HFF-Myc (cell line): ENCODE results near the gene CTNNAL1.
"Not testable (repeated sequence)": the region's sequence is repeated elsewhere in the genome, so short reads cannot be mapped to it uniquely, and the experiment has no call there.

Experiments
- DNase-seq: peaks from one replicate; pipeline ENCODE4 v3.0.0-alpha.2; 2011; ENCODE audit warnings: low read depth; ENCODE audit errors: extremely low read depth
- H3K4me3 ChIP-seq: replicated peaks from 2 replicates; pipeline ENCODE4 v1.5.1; 2011; ENCODE audit warnings: low read depth, mild to moderate bottlenecking, control low read depth, low read length
- CTCF ChIP-seq: IDR thresholded peaks from 2 replicates; pipeline ENCODE4 v1.5.1; 2012; ENCODE audit warnings: mild to moderate bottlenecking, low read depth, low read length, control low read depth; ENCODE audit errors: missing control alignments

Gene CTNNAL1

GRCh38 chr9:108921200-108921599 is 92.1 kb downstream of the CTNNAL1 start:
- no peak for DNase-seq
- TF ChIP-seq CTCF, result no peak
- no peak overlapping the region for H3K4me3 ChIP-seq

GRCh38 chr9:108920401-108920800 is 92.9 kb downstream of the CTNNAL1 start:
- DNase-seq, H3K4me3 ChIP-seq: not testable (repeated sequence)

- DNase-seq, result no peak
- no peak for TF ChIP-seq CTCF
- no peak overlapping the region for H3K4me3 ChIP-seq
Observed at GRCh38 chr9:108919517-108919916, 93.8 kb downstream of the CTNNAL1 start.

GRCh38 chr9:108913391-108913790 is 99.9 kb downstream of the CTNNAL1 start:
- DNase-seq, result no peak
- no peak for TF ChIP-seq CTCF

GRCh38 chr9:108911820-108912219 is 101.5 kb downstream of the CTNNAL1 start:
- no peak overlapping the region for H3K4me3 ChIP-seq
- no peak for DNase-seq
- no peak for TF ChIP-seq CTCF

More at GRCh38 chr9:108913391-108913790, 99.9 kb downstream of the CTNNAL1 start:
- no peak overlapping the region for H3K4me3 ChIP-seq

GRCh38 chr9:108910914-108911313 is 102.4 kb downstream of the CTNNAL1 start:
- H3K4me3 ChIP-seq, result no peak overlapping the region
- no peak for TF ChIP-seq CTCF
- no peak for DNase-seq

GRCh38 chr9:108910402-108910801 is 102.9 kb downstream of the CTNNAL1 start:
- no peak for TF ChIP-seq CTCF
- no peak overlapping the region for H3K4me3 ChIP-seq
- DNase-seq, result no peak
